Activated naive CD8-positive, alpha-beta T cell (primary cell): Measurements from ENCODE around the gene SEPHS1.
"Not testable (repeated sequence)": the region's sequence is repeated elsewhere in the genome, so short reads cannot be mapped to it uniquely, and the experiment has no call there.

Source experiments
- H3K27ac Mint-ChIP-seq: one replicate; pipeline ENCODE4 v1.8.0; 2021; ENCODE audit warnings: mixed read lengths
- H3K27me3 Mint-ChIP-seq: one replicate; pipeline ENCODE4 v1.8.0; 2021; ENCODE audit warnings: mixed read lengths
- H3K36me3 Mint-ChIP-seq: one replicate; pipeline ENCODE4 v1.8.0; 2021; ENCODE audit warnings: mixed read lengths
- H3K4me1 Mint-ChIP-seq: one replicate; pipeline ENCODE4 v1.8.0; 2021; ENCODE audit warnings: low read depth, mixed read lengths
- H3K4me3 Mint-ChIP-seq: one replicate; pipeline ENCODE4 v1.8.0; 2021; ENCODE audit warnings: mild to moderate bottlenecking, mixed read lengths
- H3K9me3 Mint-ChIP-seq: one replicate; pipeline ENCODE4 v1.8.0; 2021; ENCODE audit warnings: low read depth, mixed read lengths

The SEPHS1 gene

GRCh38 chr10:13348216-13349017 is at the start of gene SEPHS1:
Gene SEPHS1 (minus strand): TSS chr10:13348293. CDS start chr10:13344950, 3,343 bp downstream.
- H3K9me3 Mint-ChIP-seq = no peaks in the 10 kb centered on the region
- peaks cover 66% of the 10 kb centered on the region for H3K4me1 Mint-ChIP-seq
- no peaks in the 10 kb centered on the region for H3K36me3 Mint-ChIP-seq

GRCh38 chr10:13397052-13397451 is 49.0 kb upstream of the SEPHS1 start:
- Mint-ChIP-seq H3K27ac (no peak overlapping the region), H3K9me3 (no peaks in the 10 kb centered on the region), H3K4me1 (no peaks in the 10 kb centered on the region), H3K27me3 (peaks cover 12% of the 10 kb centered on the region), H3K4me3 (no peak overlapping the region), H3K36me3 (peaks cover 3% of the 10 kb centered on the region)

More at GRCh38 chr10:13348216-13349017, at the start of gene SEPHS1:
- Mint-ChIP-seq H3K27ac (peak within 1 kb of the TSS; percentile 98), H3K4me3 (peak within 1 kb of the TSS; percentile 92), H3K27me3 (no peaks in the 10 kb centered on the region)

GRCh38 chr10:13396369-13396768 is 48.3 kb upstream of the SEPHS1 start:
- H3K9me3 Mint-ChIP-seq = no peaks in the 10 kb centered on the region
- peaks cover 3% of the 10 kb centered on the region for H3K36me3 Mint-ChIP-seq
- H3K27ac Mint-ChIP-seq = no peak overlapping the region
- peaks cover 11% of the 10 kb centered on the region for H3K27me3 Mint-ChIP-seq
- H3K4me1 Mint-ChIP-seq = no peaks in the 10 kb centered on the region
- no peak overlapping the region for H3K4me3 Mint-ChIP-seq

- Mint-ChIP-seq H3K4me3 (no peak overlapping the region), H3K36me3 (peaks cover 3% of the 10 kb centered on the region), H3K27ac (no peak overlapping the region), H3K27me3 (peaks cover 12% of the 10 kb centered on the region), H3K4me1 (peaks cover under 1% of the 10 kb centered on the region), H3K9me3 (no peaks in the 10 kb centered on the region)
Observed at GRCh38 chr10:13395540-13395939, 47.4 kb upstream of the SEPHS1 start.

GRCh38 chr10:13393640-13394039 is 45.5 kb upstream of the SEPHS1 start:
- Mint-ChIP-seq H3K27ac (no peak overlapping the region), H3K36me3 (peaks cover 3% of the 10 kb centered on the region), H3K4me3 (no peak overlapping the region), H3K9me3 (no peaks in the 10 kb centered on the region), H3K4me1 (peaks cover 1% of the 10 kb centered on the region), H3K27me3 (peaks cover 10% of the 10 kb centered on the region)

GRCh38 chr10:13392701-13393100 is 44.6 kb upstream of the SEPHS1 start:
- Mint-ChIP-seq H3K27ac (no peak overlapping the region), H3K27me3 (peaks cover 10% of the 10 kb centered on the region), H3K4me1 (peaks cover 1% of the 10 kb centered on the region), H3K36me3 (peaks cover 3% of the 10 kb centered on the region), H3K4me3 (no peak overlapping the region), H3K9me3 (no peaks in the 10 kb centered on the region)

GRCh38 chr10:13390604-13391522 is 42.8 kb upstream of the SEPHS1 start:
- H3K27me3 Mint-ChIP-seq = peaks cover 17% of the 10 kb centered on the region
- no peaks in the 10 kb centered on the region for H3K9me3 Mint-ChIP-seq
- H3K4me1 Mint-ChIP-seq = peaks cover 1% of the 10 kb centered on the region
- H3K4me3 Mint-ChIP-seq = no peak overlapping the region
- no peak overlapping the region for H3K27ac Mint-ChIP-seq
- H3K36me3 Mint-ChIP-seq = no peaks in the 10 kb centered on the region

GRCh38 chr10:13388478-13389230 is 40.6 kb upstream of the SEPHS1 start:
- Mint-ChIP-seq H3K4me1 (peaks cover 1% of the 10 kb centered on the region), H3K36me3 (no peaks in the 10 kb centered on the region), H3K27ac (no peak overlapping the region), H3K4me3 (no peak overlapping the region), H3K9me3 (no peaks in the 10 kb centered on the region), H3K27me3 (peaks cover 20% of the 10 kb centered on the region)

- peaks cover 24% of the 10 kb centered on the region for H3K27me3 Mint-ChIP-seq
- H3K9me3 Mint-ChIP-seq = no peaks in the 10 kb centered on the region
- H3K4me1 Mint-ChIP-seq = peaks cover 12% of the 10 kb centered on the region
- H3K4me3 Mint-ChIP-seq = no peak overlapping the region
- H3K27ac Mint-ChIP-seq = no peak overlapping the region
- no peaks in the 10 kb centered on the region for H3K36me3 Mint-ChIP-seq
Observed at GRCh38 chr10:13386021-13386420, 37.9 kb upstream of the SEPHS1 start.

GRCh38 chr10:13383399-13383761 is 35.3 kb upstream of the SEPHS1 start:
- Mint-ChIP-seq H3K27ac (no peak overlapping the region), H3K4me1 (peaks cover 11% of the 10 kb centered on the region), H3K36me3 (no peaks in the 10 kb centered on the region), H3K27me3 (peaks cover 31% of the 10 kb centered on the region), H3K4me3 (peak overlapping the region; percentile 58), H3K9me3 (no peaks in the 10 kb centered on the region)

- peaks cover 11% of the 10 kb centered on the region for H3K4me1 Mint-ChIP-seq
- H3K9me3 Mint-ChIP-seq = no peaks in the 10 kb centered on the region
- H3K27ac Mint-ChIP-seq = no peak overlapping the region
- peak overlapping the region; percentile 58 for H3K4me3 Mint-ChIP-seq
- peaks cover 31% of the 10 kb centered on the region for H3K27me3 Mint-ChIP-seq
- no peaks in the 10 kb centered on the region for H3K36me3 Mint-ChIP-seq
Observed at GRCh38 chr10:13382703-13383398, 34.8 kb upstream of the SEPHS1 start.

GRCh38 chr10:13379061-13379460 is 31.0 kb upstream of the SEPHS1 start:
- H3K36me3 Mint-ChIP-seq, H3K4me3 Mint-ChIP-seq, H3K27ac Mint-ChIP-seq, H3K9me3 Mint-ChIP-seq: not testable (repeated sequence)
- Mint-ChIP-seq H3K4me1 (peaks cover 11% of the 10 kb centered on the region), H3K27me3 (peaks cover 22% of the 10 kb centered on the region)

GRCh38 chr10:13376746-13377145 is 28.7 kb upstream of the SEPHS1 start:
- no peaks in the 10 kb centered on the region for H3K36me3 Mint-ChIP-seq
- peaks cover 10% of the 10 kb centered on the region for H3K27me3 Mint-ChIP-seq
- no peaks in the 10 kb centered on the region for H3K4me1 Mint-ChIP-seq
- H3K4me3 Mint-ChIP-seq = no peak overlapping the region
- no peak overlapping the region for H3K27ac Mint-ChIP-seq
- no peaks in the 10 kb centered on the region for H3K9me3 Mint-ChIP-seq

GRCh38 chr10:13376297-13376696 is 28.2 kb upstream of the SEPHS1 start:
- no peaks in the 10 kb centered on the region for H3K36me3 Mint-ChIP-seq

More at GRCh38 chr10:13376297-13376696, 28.2 kb upstream of the SEPHS1 start:
- no peaks in the 10 kb centered on the region for H3K9me3 Mint-ChIP-seq
- peaks cover 8% of the 10 kb centered on the region for H3K27me3 Mint-ChIP-seq
- no peak overlapping the region for H3K4me3 Mint-ChIP-seq
- H3K4me1 Mint-ChIP-seq = no peaks in the 10 kb centered on the region
- no peak overlapping the region for H3K27ac Mint-ChIP-seq
